GM18867 (cell line): ENCODE results near the gene SERTAD2.
A peak's percentile ranks its signal among the peaks of the same experiment; 100 is the strongest.

Experiments used
- ATAC-seq: cut with Tn5 transposase; IDR thresholded peaks from one replicate; pipeline ENCODE4 v1.9.1; 2021; ENCODE audit warnings: mild to moderate bottlenecking, moderate library complexity; ENCODE audit not compliant: unreplicated experiment

The SERTAD2 gene

DNA sequence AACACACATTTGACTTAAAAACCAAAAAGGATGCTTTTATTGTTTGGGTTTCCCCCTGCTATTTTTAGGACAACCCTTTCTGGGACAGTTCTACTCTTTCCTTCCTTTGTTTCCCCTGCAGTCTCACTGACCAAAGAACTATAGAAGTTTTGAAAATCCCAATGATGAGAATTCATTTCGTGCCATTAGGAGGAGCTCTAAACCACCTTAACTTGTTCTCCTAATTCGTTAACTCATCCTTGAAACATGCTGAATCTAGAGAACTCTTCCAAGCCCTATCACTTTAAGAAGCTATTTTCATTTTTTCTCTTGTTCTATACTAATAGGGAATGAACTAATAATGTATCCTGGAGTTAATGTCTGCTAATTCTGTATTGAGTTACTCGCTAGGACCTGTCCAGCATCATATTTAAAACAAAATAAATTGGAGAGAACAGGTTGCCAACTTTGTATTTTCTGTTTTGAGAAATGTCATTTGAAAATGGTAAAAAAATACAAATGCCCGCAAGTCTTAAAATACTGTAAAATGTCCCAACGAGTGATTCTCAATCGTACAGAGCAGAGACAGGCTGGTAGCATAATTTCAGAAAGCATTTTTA, 66.7 kb downstream of the SERTAD2 start:
- no peak for ATAC-seq

DNA sequence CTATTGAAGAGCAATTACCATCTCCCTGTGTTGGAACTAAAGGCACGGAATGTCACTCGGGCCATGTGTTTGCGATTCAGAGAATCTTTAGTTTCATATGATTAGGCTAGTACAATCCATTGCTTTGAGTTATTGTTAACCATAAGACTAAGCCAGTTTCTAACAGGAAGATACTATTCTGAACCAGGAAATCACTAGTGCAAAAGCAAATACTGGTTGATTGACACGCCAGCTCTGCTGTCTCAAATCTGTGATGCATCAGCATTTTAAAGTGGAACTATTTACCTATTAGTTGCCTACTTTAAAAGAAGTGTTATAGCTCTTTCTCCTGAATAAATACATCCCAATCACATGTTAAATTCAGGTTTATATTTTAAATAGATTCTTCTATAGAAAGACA, 67.7 kb downstream of the SERTAD2 start:
- ATAC-seq, result no peak

DNA sequence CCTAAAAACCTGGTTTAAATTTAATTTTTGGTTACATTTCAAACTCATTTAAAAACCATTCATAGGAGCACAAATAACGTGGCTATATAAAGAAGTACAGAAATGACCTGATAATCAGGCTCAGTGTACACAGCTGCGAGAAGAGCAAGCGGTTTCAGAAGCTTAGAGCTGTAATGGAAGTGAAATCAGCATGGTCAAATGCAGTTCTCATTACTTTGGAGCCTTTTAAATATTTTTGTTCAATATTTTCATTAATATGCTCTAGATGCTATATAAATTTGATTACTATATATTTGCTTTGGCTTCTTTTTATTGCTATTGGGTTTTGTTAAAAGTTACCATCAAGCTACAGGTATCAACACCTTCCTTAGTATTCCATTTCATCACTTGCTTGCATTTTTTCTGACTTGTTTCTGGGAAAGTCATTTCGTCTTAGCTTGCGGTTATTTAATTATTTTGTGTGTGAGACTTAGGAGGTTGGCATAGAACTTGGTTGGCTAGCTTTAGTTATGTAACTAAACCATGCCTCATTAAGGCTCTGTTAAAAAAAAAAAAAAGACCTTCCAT, 70.9 kb downstream of the SERTAD2 start:
- ATAC-seq, result peak; percentile 89

GRCh38 chr2:64581777-64582539, 71.8 kb downstream of the SERTAD2 start:
- ATAC-seq, result peak; percentile 28
